ENCODE measurements around the gene FZD2.
"Not testable (repeated sequence)": the region's sequence is repeated elsewhere in the genome, so short reads cannot be mapped to it uniquely, and the experiment has no call there.

The FZD2 gene

GRCh38 chr17:44556832-44557606 lies at the start of gene FZD2:
TSS of gene FZD2 (plus strand) at chr17:44557484. CDS start at chr17:44557689, 205 bp downstream.
- H3K4me3 ChIP-seq (ENCODE audit: low read depth, low read length), result peak within 1 kb of the TSS; percentile 77
- TF ChIP-seq CTCF (IDR thresholded peaks at IDR 0.05; ENCODE audit: low read depth, low read length), result no peak

GRCh38 chr17:44511241-44512134 lies 45.8 kb upstream of the FZD2 start:
- not testable (repeated sequence) for H3K4me3 ChIP-seq (ENCODE audit: low read depth, low read length)

GRCh38 chr17:44518032-44518431 lies 39.3 kb upstream of the FZD2 start:
- no peak for TF ChIP-seq CTCF (IDR thresholded peaks at IDR 0.05; ENCODE audit: low read depth, low read length)
- H3K4me3 ChIP-seq (ENCODE audit: low read depth, low read length), result no peak overlapping the region

- peak; percentile 69 for TF ChIP-seq CTCF (IDR thresholded peaks at IDR 0.05; ENCODE audit: low read depth, low read length)
- H3K4me3 ChIP-seq (ENCODE audit: low read depth, low read length), result no peak overlapping the region
Observed at GRCh38 chr17:44522883-44523671, 34.2 kb upstream of the FZD2 start.

GRCh38 chr17:44523672-44523972 lies 33.7 kb upstream of the FZD2 start:
- no peak for TF ChIP-seq CTCF (IDR thresholded peaks at IDR 0.05; ENCODE audit: low read depth, low read length)
- H3K4me3 ChIP-seq (ENCODE audit: low read depth, low read length), result no peak overlapping the region

- H3K4me3 ChIP-seq (ENCODE audit: low read depth, low read length), result no peak overlapping the region
- no peak for TF ChIP-seq CTCF (IDR thresholded peaks at IDR 0.05; ENCODE audit: low read depth, low read length)
Observed at GRCh38 chr17:44527102-44527501, 30.2 kb upstream of the FZD2 start.

- no peak for TF ChIP-seq CTCF (IDR thresholded peaks at IDR 0.05; ENCODE audit: low read depth, low read length)
- no peak overlapping the region for H3K4me3 ChIP-seq (ENCODE audit: low read depth, low read length)
Observed at GRCh38 chr17:44527954-44528353, 29.3 kb upstream of the FZD2 start.
